A549 (cell line): ENCODE results near the gene ITM2C.

Experiments
- BCL3 ChIP-seq: fragments of >200 bp; sonication (Bioruptor Twin); formaldehyde crosslinking; IDR thresholded peaks from 3 replicates; pipeline ENCODE4 v1.6.1; 2016
- CTCF ChIP-seq: fragments of >200 bp; sonication (Bioruptor Twin); formaldehyde crosslinking; IDR thresholded peaks from 3 replicates; pipeline ENCODE4 v1.5.1; 2016
- ELK1 ChIP-seq: fragments of 150-350 bp; IDR thresholded peaks from 2 replicates; pipeline ENCODE4 v1.6.1; 2014; ENCODE audit warnings: low read depth, mild to moderate bottlenecking, low read length
- HOXA7 ChIP-seq: fragments of 250-450 bp; sonication (Bioruptor Pico); IDR thresholded peaks from 2 replicates; pipeline ENCODE4 v1.5.0; 2020; ENCODE audit warnings: mild to moderate bottlenecking, moderate library complexity
- MAFK ChIP-seq: fragments of 450-650 bp; IDR thresholded peaks from 2 replicates; pipeline ENCODE4 v1.6.1; 2014; ENCODE audit not compliant: partially characterized antibody
- MAX ChIP-seq: IDR thresholded peaks from 2 replicates; pipeline ENCODE4 v1.6.1; 2012
- NR3C1 ChIP-seq: fragments of >200 bp; sonication (Bioruptor Twin); formaldehyde crosslinking; IDR thresholded peaks from 3 replicates; pipeline ENCODE4 v1.6.1; 2017
- POLR2A ChIP-seq: IDR thresholded peaks from 2 replicates; pipeline ENCODE4 v1.6.1; 2012; ENCODE audit warnings: mild to moderate bottlenecking, low read length
- SMC3 ChIP-seq: fragments of >200 bp; sonication (Bioruptor Twin); formaldehyde crosslinking; IDR thresholded peaks from 3 replicates; pipeline ENCODE4 v1.6.1; 2018; ENCODE audit warnings: inconsistent platforms
- SREBF2 ChIP-seq: fragments of 450-650 bp; IDR thresholded peaks from 2 replicates; pipeline ENCODE4 v1.6.1; 2014; ENCODE audit warnings: mild to moderate bottlenecking, moderate library complexity

- no peak for TF ChIP-seq SMC3
- no peak for TF ChIP-seq POLR2A
- no peak for TF ChIP-seq NR3C1
- no peak for TF ChIP-seq CTCF
- no peak for TF ChIP-seq SREBF2
- TF ChIP-seq BCL3 = no peak
- TF ChIP-seq MAX = no peak
- TF ChIP-seq ELK1 = no peak
- TF ChIP-seq MAFK = no peak
- TF ChIP-seq HOXA7 (CRISPR knock-in tag) = no peak
Observed at GRCh38 chr2:230879891-230880290, 15.1 kb downstream of the ITM2C start.
